HFFc6 (cell line): ENCODE measurements around the gene ITSN1. TPM values are rescaled to one million over a fixed set of nuclear protein-coding genes. Genes with fewer than 3 reads are reported as not detected.
A peak's percentile ranks its signal among the peaks of the same experiment; 100 is the strongest.
"Not testable (repeated sequence)": the region's sequence is repeated elsewhere in the genome, so short reads cannot be mapped to it uniquely, and the experiment has no call there.

Experiments
- DNase-seq: peaks from one replicate; pipeline ENCODE4 v3.0.0-alpha.2; 2018
- H3K27ac Mint-ChIP-seq: 2 replicates; pipeline ENCODE4 v1.8.0; 2020; ENCODE audit warnings: mild to moderate bottlenecking, mixed read lengths
- H3K27me3 Mint-ChIP-seq: 2 replicates; pipeline ENCODE4 v1.8.0; 2021; ENCODE audit warnings: mild to moderate bottlenecking, moderate library complexity, mixed read lengths; ENCODE audit not compliant: insufficient read depth
- H3K36me3 Mint-ChIP-seq: 2 replicates; pipeline ENCODE4 v1.8.0; 2021; ENCODE audit warnings: low read depth, mixed read lengths
- H3K4me1 Mint-ChIP-seq: 2 replicates; pipeline ENCODE4 v1.8.0; 2020; ENCODE audit warnings: low read depth, mixed read lengths
- H3K4me3 Mint-ChIP-seq: 2 replicates; pipeline ENCODE4 v1.8.0; 2020; ENCODE audit warnings: mild to moderate bottlenecking, moderate library complexity, mixed read lengths
- H3K9me3 Mint-ChIP-seq: 2 replicates; pipeline ENCODE4 v1.8.0; 2020; ENCODE audit warnings: mild to moderate bottlenecking, mixed read lengths
- total RNA-seq, 6 experiments: library from RNA; stranded (reverse); fragmentation: NEBNext Ultra II Directional; extraction: Animal tissue kit (Norgen Biotek cat#: 25700); gene quantifications; 2 replicates in 1 of 6; 3 replicates in 5 of 6; pipeline ENCODE4 v1.2.3, GENCODE V29; 2021
- TF ChIP-seq, protein P1 (sequence below): fragments of 200-600 bp; sonication (generic); IDR thresholded peaks from 2 replicates; pipeline ENCODE4 v1.5.0; 2021; ENCODE audit warnings: antibody characterized with exemption, mild to moderate bottlenecking

The ITSN1 gene
- total RNA-seq, 6 experiments from 2014 or later = 47.7 to 54.8 (median 54.0) TPM

DNA sequence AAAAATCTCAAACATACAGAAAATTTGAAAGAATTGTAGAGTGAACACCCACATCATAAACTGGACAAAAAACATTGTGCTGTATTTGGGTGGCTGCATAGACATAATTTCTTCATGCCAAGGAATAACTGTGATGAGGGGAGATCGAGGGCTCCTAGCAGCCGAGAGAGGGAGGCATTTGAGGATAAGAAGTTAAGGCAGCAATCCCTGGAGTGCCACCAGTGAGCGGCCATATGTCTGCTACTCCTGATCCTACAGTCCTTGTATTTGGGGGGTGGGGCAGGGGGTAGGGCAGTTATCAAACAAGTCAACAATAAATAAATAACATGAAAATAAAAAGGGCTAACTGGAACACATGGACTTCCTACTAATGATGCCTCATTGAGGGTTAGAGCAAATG, 218.8 kb downstream of the ITSN1 start:
- Mint-ChIP-seq H3K27me3 (peaks cover 19% of the 10 kb centered on the region), H3K9me3 (no peaks in the 10 kb centered on the region), H3K36me3 (no peaks in the 10 kb centered on the region), H3K4me3 (no peak overlapping the region), H3K4me1 (peaks cover 1% of the 10 kb centered on the region), H3K27ac (no peak overlapping the region)
- DNase-seq = no peak
- TF ChIP-seq, protein P1, sequence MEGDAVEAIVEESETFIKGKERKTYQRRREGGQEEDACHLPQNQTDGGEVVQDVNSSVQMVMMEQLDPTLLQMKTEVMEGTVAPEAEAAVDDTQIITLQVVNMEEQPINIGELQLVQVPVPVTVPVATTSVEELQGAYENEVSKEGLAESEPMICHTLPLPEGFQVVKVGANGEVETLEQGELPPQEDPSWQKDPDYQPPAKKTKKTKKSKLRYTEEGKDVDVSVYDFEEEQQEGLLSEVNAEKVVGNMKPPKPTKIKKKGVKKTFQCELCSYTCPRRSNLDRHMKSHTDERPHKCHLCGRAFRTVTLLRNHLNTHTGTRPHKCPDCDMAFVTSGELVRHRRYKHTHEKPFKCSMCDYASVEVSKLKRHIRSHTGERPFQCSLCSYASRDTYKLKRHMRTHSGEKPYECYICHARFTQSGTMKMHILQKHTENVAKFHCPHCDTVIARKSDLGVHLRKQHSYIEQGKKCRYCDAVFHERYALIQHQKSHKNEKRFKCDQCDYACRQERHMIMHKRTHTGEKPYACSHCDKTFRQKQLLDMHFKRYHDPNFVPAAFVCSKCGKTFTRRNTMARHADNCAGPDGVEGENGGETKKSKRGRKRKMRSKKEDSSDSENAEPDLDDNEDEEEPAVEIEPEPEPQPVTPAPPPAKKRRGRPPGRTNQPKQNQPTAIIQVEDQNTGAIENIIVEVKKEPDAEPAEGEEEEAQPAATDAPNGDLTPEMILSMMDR = no peak

DNA sequence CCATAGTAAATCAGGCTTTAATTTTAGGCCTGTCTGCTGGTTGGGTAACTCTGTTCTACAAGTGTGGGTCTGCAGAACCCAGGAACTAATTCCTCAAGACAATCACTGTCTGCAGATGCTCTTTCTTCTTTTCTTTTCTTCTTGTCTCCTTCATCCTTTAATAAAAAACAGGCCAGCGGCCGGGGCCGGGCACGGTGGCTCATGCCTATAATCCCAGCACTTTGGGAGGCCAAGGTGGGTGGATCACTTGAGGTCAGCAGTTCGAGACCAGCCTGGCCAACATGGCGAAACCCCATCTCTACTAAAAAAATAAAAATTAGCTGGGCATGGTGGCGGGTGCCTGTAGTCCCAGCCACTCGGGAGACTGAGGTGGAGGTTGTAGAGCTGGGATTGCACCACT, 220.9 kb downstream of the ITSN1 start:
- H3K27ac Mint-ChIP-seq, H3K4me3 Mint-ChIP-seq, DNase-seq, H3K36me3 Mint-ChIP-seq, H3K9me3 Mint-ChIP-seq: not testable (repeated sequence)
- H3K4me1 Mint-ChIP-seq = peaks cover 20% of the 10 kb centered on the region
- peaks cover 19% of the 10 kb centered on the region for H3K27me3 Mint-ChIP-seq

DNA sequence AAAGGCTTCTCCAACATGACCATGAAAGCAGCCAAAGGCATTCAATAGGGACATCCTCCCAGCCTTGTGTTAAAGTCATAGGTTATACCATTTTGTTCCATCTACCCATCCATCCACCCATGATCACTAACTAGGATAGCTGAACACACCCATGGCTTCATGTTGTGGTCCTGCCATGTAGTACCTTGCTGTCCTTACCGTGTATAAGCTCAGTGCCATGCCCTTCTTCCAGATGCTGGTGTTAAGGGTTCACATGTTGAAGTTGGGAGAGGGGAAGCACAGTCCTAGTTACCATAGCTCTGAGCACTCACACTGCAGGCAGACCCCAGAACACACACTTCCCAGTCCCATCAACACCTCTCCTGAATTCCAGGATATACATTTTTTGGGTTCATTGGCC, 221.8 kb downstream of the ITSN1 start:
- H3K4me1 Mint-ChIP-seq = peaks cover 20% of the 10 kb centered on the region
- DNase-seq = no peak
- peaks cover 14% of the 10 kb centered on the region for H3K27me3 Mint-ChIP-seq
- TF ChIP-seq, protein P1 = no peak
- H3K36me3 Mint-ChIP-seq = no peaks in the 10 kb centered on the region
- no peaks in the 10 kb centered on the region for H3K9me3 Mint-ChIP-seq
- H3K4me3 Mint-ChIP-seq = no peak overlapping the region
- no peak overlapping the region for H3K27ac Mint-ChIP-seq

DNA sequence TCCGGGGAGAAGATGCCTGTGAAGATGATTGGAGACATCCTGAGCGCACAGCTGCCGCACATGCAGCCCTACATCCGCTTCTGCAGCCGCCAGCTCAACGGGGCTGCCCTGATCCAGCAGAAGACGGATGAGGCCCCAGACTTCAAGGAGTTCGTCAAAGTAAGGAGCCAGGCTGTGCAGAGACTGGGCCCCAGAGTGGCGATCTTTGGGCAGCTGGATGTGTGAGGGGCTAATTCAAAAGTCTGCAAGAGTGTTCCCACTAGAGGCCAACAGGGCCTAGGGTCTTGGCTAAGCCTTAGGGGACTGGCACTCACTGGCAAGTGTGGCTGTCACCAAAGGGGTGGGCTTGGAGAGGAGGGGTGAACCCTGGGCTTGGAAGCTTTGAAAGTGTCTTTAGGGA, 222.9 kb downstream of the ITSN1 start:
- TF ChIP-seq, protein P1 = no peak
- H3K4me3 Mint-ChIP-seq = no peak overlapping the region
- H3K36me3 Mint-ChIP-seq = no peaks in the 10 kb centered on the region
- DNase-seq = no peak
- H3K9me3 Mint-ChIP-seq = no peaks in the 10 kb centered on the region
- H3K27ac Mint-ChIP-seq = no peak overlapping the region
- H3K27me3 Mint-ChIP-seq = peaks cover 17% of the 10 kb centered on the region
- H3K4me1 Mint-ChIP-seq = peaks cover 22% of the 10 kb centered on the region

DNA sequence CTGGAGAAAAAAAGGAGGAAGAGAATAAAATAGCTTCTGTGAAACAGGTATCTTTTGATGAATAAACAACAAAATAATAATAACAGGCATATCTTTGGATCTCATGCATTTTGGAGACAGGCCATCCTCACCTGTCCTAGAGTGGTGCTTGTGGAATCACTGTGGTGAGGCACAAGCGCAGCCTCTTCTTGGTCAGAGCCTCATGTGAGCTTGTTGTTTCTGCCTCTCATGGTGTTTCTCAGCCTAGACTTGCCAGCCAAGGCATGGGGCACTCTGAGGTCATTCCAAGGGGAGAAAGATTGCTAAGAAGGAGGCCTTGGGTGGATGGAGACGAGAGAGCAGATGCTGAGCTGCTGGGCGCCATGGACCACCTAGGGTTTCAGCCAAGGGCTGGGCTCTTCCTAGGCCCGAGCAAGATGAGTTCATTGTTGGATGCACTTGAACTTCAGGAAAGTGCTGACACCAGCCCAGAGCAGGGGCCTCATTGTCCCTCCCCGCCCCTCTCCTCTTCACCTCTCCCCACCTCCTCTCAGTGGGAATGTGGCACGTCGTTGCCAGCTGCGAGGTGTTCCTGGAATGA, 223.8 kb downstream of the ITSN1 start:
- peaks cover 17% of the 10 kb centered on the region for H3K27me3 Mint-ChIP-seq
- no peak for DNase-seq
- TF ChIP-seq, protein P1 = no peak
- H3K36me3 Mint-ChIP-seq = no peaks in the 10 kb centered on the region
- H3K4me1 Mint-ChIP-seq = peaks cover 31% of the 10 kb centered on the region
- no peak overlapping the region for H3K4me3 Mint-ChIP-seq
- H3K27ac Mint-ChIP-seq = no peak overlapping the region
- H3K9me3 Mint-ChIP-seq = no peaks in the 10 kb centered on the region

DNA sequence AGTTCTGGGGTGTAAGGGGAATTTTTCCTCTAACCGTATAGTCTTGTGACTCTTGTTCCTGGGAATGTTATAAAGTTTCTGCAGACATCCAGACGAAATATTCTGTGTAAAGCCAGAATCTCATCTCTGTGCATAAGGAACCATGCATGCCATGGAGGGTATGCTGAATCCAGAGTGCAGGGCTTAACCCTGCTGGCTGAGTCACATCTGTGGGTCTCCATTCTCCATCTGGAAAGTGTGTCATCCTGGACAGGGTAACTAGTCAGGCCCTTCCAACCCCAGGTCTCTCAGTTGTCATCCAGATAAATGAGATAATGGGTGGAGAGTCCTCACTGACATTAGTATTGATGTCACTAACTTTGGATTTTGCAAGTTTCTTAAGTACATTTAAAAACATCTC, 224.5 kb downstream of the ITSN1 start:
- TF ChIP-seq, protein P1 = no peak
- peak overlapping the region; percentile 36; the same call in 1 of the 2 replicates for H3K27ac Mint-ChIP-seq
- H3K27me3 Mint-ChIP-seq = peaks cover 17% of the 10 kb centered on the region
- DNase-seq = peak; percentile 63
- H3K4me1 Mint-ChIP-seq = peaks cover 38% of the 10 kb centered on the region
- H3K9me3 Mint-ChIP-seq = no peaks in the 10 kb centered on the region
- H3K4me3 Mint-ChIP-seq = no peak overlapping the region
- H3K36me3 Mint-ChIP-seq = no peaks in the 10 kb centered on the region

DNA sequence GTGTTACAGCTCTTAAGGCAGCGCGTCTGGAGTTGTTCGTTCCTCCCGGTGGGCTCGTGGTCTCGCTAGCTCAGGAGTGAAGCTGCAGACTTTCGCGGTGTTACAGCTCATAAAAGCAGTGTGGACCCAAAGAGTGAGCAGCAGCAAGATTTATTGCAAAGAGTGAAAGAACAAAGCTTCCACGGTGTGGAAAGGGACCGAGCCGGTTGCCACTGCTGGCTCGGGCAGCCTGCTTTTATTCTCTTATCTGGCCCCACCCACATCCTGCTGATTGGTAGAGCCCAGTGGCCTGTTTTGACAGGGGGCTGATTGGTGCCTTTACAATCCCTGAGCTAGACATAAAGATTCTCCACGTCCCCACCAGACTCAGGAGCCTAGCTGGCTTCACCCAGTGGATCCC, 225.6 kb downstream of the ITSN1 start:
- Mint-ChIP-seq H3K27me3 (peaks cover 14% of the 10 kb centered on the region), H3K4me1 (peaks cover 38% of the 10 kb centered on the region)
- DNase-seq, H3K9me3 Mint-ChIP-seq, H3K27ac Mint-ChIP-seq, H3K36me3 Mint-ChIP-seq, H3K4me3 Mint-ChIP-seq: not testable (repeated sequence)
